ENCODE measurements around the gene DYNLRB2. TPM values are rescaled to one million over a fixed set of nuclear protein-coding genes. Genes with fewer than 3 reads are reported as not detected.
A peak's percentile ranks its signal among the peaks of the same experiment; 100 is the strongest.

DYNLRB2 gene
- total and polyA plus RNA-seq, 9 of the 15 experiments (the other 6 are each of a cell fraction or from before 2014, with no cell fraction given), result not detected

GRCh38 chr16:80525420-80525819 is 15.4 kb upstream of the DYNLRB2 start:
- CTCF ChIA-PET (ENCODE audit: low intra/inter-chr PET ratio), result interaction anchor here (1.1 kb wide), 1 partner anchor 1803 kb away, joined by 3 read pairs; no protein-coding TSS in a partner anchor
- no peak for FAIRE-seq
- intact Hi-C loops (cut with micrococcal nuclease), result no loop called here

GRCh38 chr16:80526418-80527061 is 14.3 kb upstream of the DYNLRB2 start:
- peak; percentile 90 for FAIRE-seq
- H3K4me1 ChIP-seq (replicated peaks in 1 of 2; ENCODE audit: control insufficient read depth in 2 of 2, insufficient read depth in 2 of 2, low read length in 2 of 2), result no peaks in the 10 kb centered on the region
- peaks cover 0 to 3% of the 10 kb centered on the region in 2 experiments; a peak in 1 of 5 replicates for H3K27me3 ChIP-seq (ENCODE audit: control insufficient read depth in 2 of 2, insufficient read depth in 2 of 2, low read length in 2 of 2)
- H3K4me2 ChIP-seq (ENCODE audit: insufficient read depth, low read length), result no peak overlapping the region
- CTCF ChIA-PET (ENCODE audit: low intra/inter-chr PET ratio), result interaction anchor here (0.7 to 2.2 kb wide), 8 partner anchors 299 to 1821 kb away, joined by 3 to 10 read pairs (median 4); no protein-coding TSS in a partner anchor
- in situ Hi-C loops (cut with MboI) (loop anchor here (25.0 kb wide), 1 partner anchor 1211 kb away; no protein-coding TSS in a partner anchor), intact Hi-C loops (cut with micrococcal nuclease) (loop anchor here (1.0 kb wide), 2 partner anchors 298 to 423 kb away; no protein-coding TSS in a partner anchor)
- H4K20me1 ChIP-seq (replicated peaks; ENCODE audit: control insufficient read depth, insufficient read depth, low read length), result no peaks in the 10 kb centered on the region
- peak; percentile 47 to 71 (median 70) for DNase-seq (ENCODE audit: extremely low read depth in 1 of 4, low spot score in 3 of 4)
- no peaks in the 10 kb centered on the region for H3K79me2 ChIP-seq (ENCODE audit: control insufficient read depth, insufficient read depth, low read length)
- no peaks in the 10 kb centered on the region for H3K9me3 ChIP-seq (replicated peaks; ENCODE audit: control insufficient read depth, insufficient read depth, low read depth, low read length)
- no peak overlapping the region for H3K4me3 ChIP-seq
- no peaks in the 10 kb centered on the region for H3K9me1 ChIP-seq (ENCODE audit: control insufficient read depth, insufficient read depth, low read length)
- H3K9ac ChIP-seq (ENCODE audit: insufficient read depth in 1 of 2, low read depth in 2 of 2, low read length in 2 of 2), result no peak overlapping the region
- no TSS peak for BruUV-seq (replicated peaks)
- TF ChIP-seq MAFG (tag; conservative IDR thresholded peaks at IDR 0.05) (no peak), DACH1 (IDR thresholded peaks at IDR 0.05; ENCODE audit: partially characterized antibody) (peak; percentile 28), DEAF1 (CRISPR knock-in tag; IDR thresholded peaks at IDR 0.05) (peak; percentile 71), CTCF (IDR thresholded peaks at IDR 0.05 in 2 of 3, conservative IDR thresholded peaks at IDR 0.05 in 1 of 3; ENCODE audit: insufficient read depth in 2 of 3, low read depth in 1 of 3, low read length in 3 of 3) (peak; percentile 72 to 90 (median 82)), ZKSCAN8 (CRISPR knock-in tag; IDR thresholded peaks at IDR 0.05) (0 out of 2 replicates have a peak, but pooled peaks have one; percentile 15), TAF7 (tag; IDR thresholded peaks at IDR 0.05) (no peak), STAG1 (CRISPR knock-in tag; IDR thresholded peaks at IDR 0.05; ENCODE audit: borderline replicate concordance) (peak; percentile 26; the same call in 1 of the 2 replicates), RAD21 (CRISPR knock-in tag; conservative IDR thresholded peaks at IDR 0.05 in 1 of 2, IDR thresholded peaks at IDR 0.05 in 1 of 2) (peak; percentile 74 to 81)
- ATAC-seq, result peak; percentile 87
- H3K27ac ChIP-seq (ENCODE audit: extremely low read depth, low read depth, low read length), result no peak overlapping the region
- WGBS (ENCODE audit: insufficient coverage, low coverage, missing lambda C conversion rate), result 4% methylated on average over 6 of the region's 6 CpGs
- POLR2A ChIA-PET, result interaction anchor here (0.9 kb wide), 1 partner anchor 13 kb away, joined by 3 read pairs; no protein-coding TSS in a partner anchor
- no peak overlapping the region for H2AFZ ChIP-seq (ENCODE audit: low read depth, low read length)
- no peaks in the 10 kb centered on the region for H3K36me3 ChIP-seq (ENCODE audit: control insufficient read depth, insufficient read depth, low read length)

More at GRCh38 chr16:80525420-80525819, 15.4 kb upstream of the DYNLRB2 start:
- TF ChIP-seq PTRF (tag; IDR thresholded peaks at IDR 0.05) (no peak), KDM1A (IDR thresholded peaks at IDR 0.05) (no peak), CREM (IDR thresholded peaks at IDR 0.05; ENCODE audit: low read depth) (no peak)
- Histone ChIP-seq H3K9me3 (replicated peaks; ENCODE audit: control insufficient read depth, insufficient read depth, low read depth, low read length) (no peaks in the 10 kb centered on the region), H2AFZ (ENCODE audit: low read depth, low read length) (no peak overlapping the region), H3K27ac (ENCODE audit: extremely low read depth, low read depth, low read length) (no peak overlapping the region), H3K27me3 (ENCODE audit: control insufficient read depth in 2 of 2, insufficient read depth in 2 of 2, low read length in 2 of 2) (peaks cover 0 to 3% of the 10 kb centered on the region in 2 experiments; a peak in 1 of 5 replicates), H3K9me1 (ENCODE audit: control insufficient read depth, insufficient read depth, low read length) (no peaks in the 10 kb centered on the region), H3K4me2 (ENCODE audit: insufficient read depth, low read length) (no peak overlapping the region), H3K4me3 (no peak overlapping the region), H3K79me2 (ENCODE audit: control insufficient read depth, insufficient read depth, low read length) (no peaks in the 10 kb centered on the region), H4K20me1 (replicated peaks; ENCODE audit: control insufficient read depth, insufficient read depth, low read length) (no peaks in the 10 kb centered on the region), H3K36me3 (ENCODE audit: control insufficient read depth, insufficient read depth, low read length) (no peaks in the 10 kb centered on the region), H3K9ac (ENCODE audit: insufficient read depth in 1 of 2, low read depth in 2 of 2, low read length in 2 of 2) (no peak overlapping the region), H3K4me1 (replicated peaks in 1 of 2; ENCODE audit: control insufficient read depth in 2 of 2, insufficient read depth in 2 of 2, low read length in 2 of 2) (no peaks in the 10 kb centered on the region)
- ATAC-seq (no peak), DNase-seq (ENCODE audit: extremely low read depth in 1 of 4, low spot score in 3 of 4) (no peak)
- POLR2A ChIA-PET, result interaction anchor here (1.0 kb wide), 1 partner anchor 8 kb away, joined by 4 read pairs; no protein-coding TSS in a partner anchor
- no TSS peak for BruUV-seq (replicated peaks)
- in situ Hi-C loops (cut with MboI), result loop anchor here (25.0 kb wide), 1 partner anchor 1212 kb away; no protein-coding TSS in a partner anchor
- WGBS (ENCODE audit: insufficient coverage, low coverage, missing lambda C conversion rate), result 0% methylated on average over 4 of the region's 4 CpGs
